ENCODE results near the gene IL4.
"Not testable (repeated sequence)": the region's sequence is repeated elsewhere in the genome, so short reads cannot be mapped to it uniquely, and the experiment has no call there.

IL4 gene

GRCh38 chr5:132673939-132674630 lies at the start of gene IL4:
Gene IL4, plus strand, starts transcription at chr5:132673989. Its CDS starts 62 bp downstream, at chr5:132674051.
- no peak for DNase-seq

DNA sequence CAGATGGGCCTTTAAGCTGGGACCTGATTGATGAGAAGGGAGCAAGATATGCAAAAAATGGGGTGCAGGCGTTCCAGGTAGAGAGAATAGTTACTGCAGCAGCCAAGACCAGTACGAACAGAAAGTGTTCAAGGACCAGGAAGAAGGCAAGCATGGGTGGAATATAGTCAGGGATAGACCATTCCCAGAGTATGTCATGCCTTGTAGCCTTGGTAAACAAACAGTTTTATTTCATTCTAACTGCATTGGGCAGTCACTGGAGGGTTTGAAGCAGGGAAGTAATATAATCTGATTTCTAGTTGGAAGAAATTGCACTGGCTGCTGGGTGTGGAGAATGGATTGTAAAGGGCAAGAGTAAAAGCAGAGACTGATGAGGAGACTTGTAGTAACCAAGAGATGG lies 46.3 kb upstream of the IL4 start:
- DNase-seq, result no peak

- DNase-seq, result no peak
Measured at GRCh38 chr5:132628814-132629213, 45.0 kb upstream of the IL4 start.

GRCh38 chr5:132629230-132629944 lies 44.4 kb upstream of the IL4 start:
- DNase-seq, result no peak

GRCh38 chr5:132633587-132633986 lies 40.2 kb upstream of the IL4 start:
- DNase-seq, result not testable (repeated sequence)

GRCh38 chr5:132635873-132636272 lies 37.9 kb upstream of the IL4 start:
- DNase-seq, result no peak

DNA sequence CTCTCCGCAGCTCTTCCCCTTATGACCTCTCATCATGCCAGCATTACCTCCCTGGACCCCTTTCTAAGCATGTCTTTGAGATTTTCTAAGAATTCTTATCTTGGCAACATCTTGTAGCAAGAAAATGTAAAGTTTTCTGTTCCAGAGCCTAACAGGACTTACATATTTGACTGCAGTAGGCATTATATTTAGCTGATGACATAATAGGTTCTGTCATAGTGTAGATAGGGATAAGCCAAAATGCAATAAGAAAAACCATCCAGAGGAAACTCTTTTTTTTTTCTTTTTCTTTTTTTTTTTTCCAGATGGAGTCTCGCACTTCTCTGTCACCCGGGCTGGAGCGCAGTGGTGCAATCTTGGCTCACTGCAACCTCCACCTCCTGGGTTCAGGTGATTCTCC lies 36.5 kb upstream of the IL4 start:
- no peak for DNase-seq

DNA sequence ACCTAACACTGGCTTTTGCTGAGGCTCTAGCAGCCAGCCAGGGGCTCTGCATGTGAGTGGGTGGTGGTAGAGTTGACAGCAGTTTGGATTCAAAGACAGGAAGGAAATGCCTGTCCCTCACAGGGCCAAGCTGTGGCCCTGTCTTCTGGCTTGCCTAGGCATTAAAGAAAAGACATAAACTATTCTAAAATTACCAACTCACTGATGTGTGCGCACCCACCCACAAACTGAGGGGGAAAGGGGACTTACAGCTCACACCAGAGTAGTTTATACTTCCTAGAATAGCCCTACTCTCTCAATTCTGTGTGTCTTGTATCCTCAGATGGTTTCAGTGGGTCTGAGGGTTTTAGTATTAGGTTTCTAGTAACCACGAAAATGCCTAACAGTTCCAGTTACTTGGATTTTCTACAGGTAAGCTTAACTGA lies 34.1 kb upstream of the IL4 start:
- no peak for DNase-seq

GRCh38 chr5:132640613-132641012 lies 33.2 kb upstream of the IL4 start:
- no peak for DNase-seq

DNA sequence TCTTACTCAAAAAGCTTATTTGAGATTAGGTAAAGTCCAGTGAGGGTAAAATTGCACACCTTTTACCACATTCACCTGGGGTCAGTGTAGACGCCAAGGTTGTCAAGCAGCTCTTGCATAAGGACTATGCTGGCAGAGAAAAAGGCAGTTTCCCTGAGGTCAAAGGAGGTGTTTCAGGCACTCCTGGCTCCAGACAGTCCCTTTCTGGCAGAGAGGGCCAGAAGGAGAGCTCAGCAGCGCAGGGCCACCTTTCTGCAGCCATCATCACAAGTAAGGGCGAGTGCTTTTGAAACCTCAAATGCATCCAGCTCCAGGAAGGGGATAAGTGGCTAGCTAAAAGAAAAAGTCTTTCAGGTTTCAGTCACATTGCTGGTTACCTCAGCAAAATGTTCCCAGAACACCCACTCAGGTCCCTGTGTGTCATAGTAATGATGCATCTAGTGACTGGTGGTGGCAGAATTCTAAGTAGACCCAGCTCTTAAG lies 32.5 kb upstream of the IL4 start:
- DNase-seq, result no peak

DNA sequence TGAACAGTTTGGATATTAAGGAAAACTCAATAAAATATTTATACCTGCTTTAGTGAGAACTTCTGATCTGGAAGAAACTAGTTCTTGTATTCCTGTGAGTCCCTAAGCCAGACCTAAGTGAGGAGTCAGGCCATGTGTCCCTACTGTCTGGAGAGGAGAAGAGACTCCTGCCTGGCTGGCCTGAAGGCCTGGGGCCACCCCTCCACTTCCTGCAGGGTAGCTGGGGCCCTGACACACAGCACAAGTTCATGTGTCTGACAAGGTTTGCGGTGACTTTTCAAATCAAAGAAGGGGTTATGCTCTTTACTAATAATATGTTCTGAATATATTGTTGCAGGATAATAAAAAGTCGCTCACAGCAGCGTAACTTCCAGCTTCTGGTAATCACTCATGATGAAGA lies 31.9 kb upstream of the IL4 start:
- no peak for DNase-seq

GRCh38 chr5:132644177-132644576 lies 29.6 kb upstream of the IL4 start:
- no peak for DNase-seq

GRCh38 chr5:132646583-132647266 lies 27.1 kb upstream of the IL4 start:
- no peak for DNase-seq

- DNase-seq, result no peak
Measured at GRCh38 chr5:132647473-132647872, 26.3 kb upstream of the IL4 start.

DNA sequence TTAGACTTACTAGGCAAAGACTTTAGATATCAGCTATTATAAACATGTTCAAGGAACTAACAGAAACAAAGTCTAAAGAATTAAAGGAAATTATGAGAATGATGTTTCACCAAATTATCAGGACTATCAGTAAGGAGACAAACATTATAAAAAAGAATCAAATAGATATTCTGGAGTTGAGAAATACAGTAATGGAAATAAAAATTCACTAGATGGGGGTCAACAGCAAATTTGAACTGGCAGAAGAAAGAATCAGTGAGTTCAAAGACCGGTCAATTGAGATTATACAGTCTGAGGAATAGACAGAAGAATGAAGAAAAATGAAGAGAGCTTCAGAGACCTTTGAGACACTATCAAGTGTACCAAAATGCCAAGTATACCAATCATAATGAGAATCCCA lies 25.4 kb upstream of the IL4 start:
- DNase-seq, result no peak

DNA sequence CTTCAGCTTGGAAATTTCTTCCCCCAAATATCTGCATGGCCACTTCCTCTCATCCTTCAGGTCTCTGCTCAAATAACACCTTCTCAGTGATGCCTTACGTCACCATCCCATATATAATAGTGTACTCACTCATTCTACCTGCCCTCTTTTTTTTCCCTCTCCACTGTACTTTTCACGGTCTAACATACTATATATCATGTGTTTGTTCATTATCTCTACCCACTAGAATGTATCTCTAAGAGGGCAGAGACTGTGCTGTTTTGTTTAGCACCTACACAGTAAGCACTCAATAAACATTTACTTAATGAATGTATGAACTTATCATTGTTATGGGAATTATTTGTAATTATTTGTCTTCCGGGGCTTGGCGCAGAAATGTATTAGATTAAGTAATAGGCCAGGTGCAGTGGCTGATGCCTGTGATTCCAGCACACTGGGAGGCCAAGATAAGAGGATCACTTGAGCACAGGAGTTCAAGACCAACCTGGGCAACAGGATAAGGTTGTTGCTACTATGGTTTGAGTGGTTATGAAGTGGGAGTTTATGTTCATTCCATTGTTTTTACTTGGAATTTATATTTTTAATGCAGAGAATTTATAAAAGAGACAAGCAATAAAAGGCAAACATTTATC lies 21.8 kb upstream of the IL4 start:
- DNase-seq, result no peak

- DNase-seq, result no peak
Measured at GRCh38 chr5:132653716-132654115, 20.1 kb upstream of the IL4 start.

DNA sequence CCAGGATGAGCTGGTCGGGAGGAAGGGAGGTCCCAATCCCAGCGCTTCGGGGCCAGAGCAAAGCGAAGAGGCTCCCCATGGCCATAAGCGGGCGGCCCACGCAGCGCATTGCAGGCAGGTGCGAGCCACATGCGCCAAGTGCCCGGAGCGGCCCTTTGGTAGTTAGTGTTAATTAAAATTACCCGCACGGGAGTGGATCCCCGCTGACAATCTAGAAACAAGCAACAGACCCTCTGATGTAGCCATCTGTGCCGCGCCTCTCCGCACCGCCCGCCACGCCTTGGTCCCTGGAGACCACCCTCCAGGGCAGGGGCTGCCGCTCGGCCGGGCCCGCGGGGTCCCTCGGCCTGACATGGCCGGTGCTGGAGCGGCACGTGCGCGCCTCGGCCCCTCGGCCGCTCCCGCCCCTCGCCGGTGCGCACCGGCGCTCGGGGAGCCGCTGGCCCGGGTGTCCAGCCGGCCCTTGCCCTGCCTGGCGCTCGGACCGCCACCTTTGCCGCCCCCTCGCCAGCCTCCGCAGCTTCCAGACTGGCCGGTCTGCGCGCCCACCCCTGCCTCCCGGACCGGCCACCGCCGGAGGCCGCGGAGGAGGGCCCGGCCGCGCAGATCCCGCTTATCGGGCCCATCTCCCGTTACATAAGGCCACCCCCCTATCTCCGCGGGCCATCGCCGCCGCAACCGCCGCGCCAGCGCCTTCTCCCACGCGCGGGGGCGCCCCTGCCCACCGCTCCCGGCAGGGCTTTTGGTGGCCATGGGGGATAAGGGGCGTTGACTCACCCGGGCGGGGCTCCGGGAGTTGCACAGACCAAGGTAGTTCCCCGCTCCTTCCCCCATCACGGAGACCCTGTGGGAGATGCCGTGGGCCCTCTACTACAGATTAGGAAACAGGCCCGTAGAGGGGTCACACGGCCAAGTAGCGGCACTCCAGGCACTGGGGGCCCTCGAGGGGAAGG lies 17.7 kb upstream of the IL4 start:
- DNase-seq, result no peak

DNA sequence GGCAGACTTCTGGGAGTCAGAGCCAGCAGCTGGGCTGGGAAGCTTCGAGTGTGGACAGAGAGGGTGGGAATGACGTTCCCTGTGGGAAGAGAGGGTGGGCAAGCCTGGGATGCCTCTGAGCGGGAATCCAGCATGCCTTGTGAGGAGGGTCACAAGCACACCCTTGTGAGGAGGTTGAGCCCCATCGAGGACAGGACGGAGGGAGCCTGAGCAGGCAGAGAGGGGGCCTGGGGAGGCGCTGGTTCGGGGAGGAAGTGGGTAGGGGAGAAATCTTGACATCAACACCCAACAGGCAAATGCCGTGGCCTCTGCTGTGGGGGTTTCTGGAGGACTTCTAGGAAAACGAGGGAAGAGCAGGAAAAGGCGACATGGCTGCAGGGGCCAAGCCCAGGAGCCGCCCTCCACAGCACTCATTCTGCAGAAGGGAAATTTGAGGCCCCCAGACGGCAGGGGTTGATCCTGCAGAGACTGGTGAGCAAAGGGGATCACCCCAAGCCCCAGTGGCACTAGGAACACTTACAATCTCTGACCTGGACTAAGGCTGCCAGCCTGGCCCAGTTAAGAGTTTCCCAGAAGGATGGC lies 16.9 kb upstream of the IL4 start:
- DNase-seq, result no peak

GRCh38 chr5:132657676-132658380 lies 16.0 kb upstream of the IL4 start, which contains the start of gene IL13:
Gene IL13, plus strand, starts transcription at chr5:132658173. Its CDS starts 14 bp downstream, at chr5:132658187.
- no peak for DNase-seq
